Measurements from ENCODE around the gene THY1. TPM values are rescaled to one million over a fixed set of nuclear protein-coding genes. Genes with fewer than 3 reads are reported as not detected.
A peak's percentile ranks its signal among the peaks of the same experiment; 100 is the strongest.

Gene THY1
- total RNA-seq, 2 experiments from 2014 or later: not detected

DNA sequence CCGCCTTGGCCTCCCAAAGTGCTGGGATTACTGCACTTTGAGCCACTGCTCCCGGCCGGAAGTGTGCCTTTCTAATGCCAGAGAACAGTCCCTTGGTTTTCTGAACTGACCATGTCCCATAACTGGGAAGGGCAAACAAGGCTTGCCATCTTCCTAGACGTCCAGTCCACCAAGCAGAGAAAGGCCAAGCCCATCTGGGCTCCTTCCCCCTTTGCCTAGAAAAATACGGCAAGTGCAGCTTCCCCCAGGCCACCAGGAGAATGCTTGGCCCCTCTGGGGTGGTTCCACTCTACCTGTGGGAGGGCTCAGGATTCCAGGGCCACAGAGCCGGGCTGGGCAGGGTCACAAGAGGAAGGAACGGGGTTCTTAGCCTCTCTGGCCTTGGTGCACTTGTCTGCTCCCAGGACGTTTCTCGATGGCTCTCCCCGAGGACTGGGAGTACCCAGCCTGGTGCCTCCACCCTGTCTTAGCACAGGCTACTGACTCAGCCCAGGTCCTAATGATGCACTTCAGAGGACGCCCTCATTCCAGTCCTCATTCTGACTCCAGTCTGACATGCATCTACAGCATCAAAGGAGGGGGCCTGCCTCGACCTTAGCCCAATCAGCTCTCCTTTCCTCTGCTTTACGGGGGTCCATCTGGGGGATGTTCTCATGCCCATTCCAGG lies 42.7 kb downstream of the THY1 start:
- Histone ChIP-seq H2AFZ (ENCODE audit: low read length) (no peak overlapping the region; the same call in 1 of the 2 replicates), H3K79me2 (ENCODE audit: insufficient read depth, low read depth, low read length) (no peaks in the 10 kb centered on the region), H4K20me1 (ENCODE audit: insufficient read depth, low read length) (no peaks in the 10 kb centered on the region), H3K4me3 (ENCODE audit: low read depth, low read length, poor library complexity, severe bottlenecking) (peak overlapping the region; percentile 69), H3K4me1 (ENCODE audit: insufficient read depth, low read length, poor library complexity, severe bottlenecking) (peaks cover 34% of the 10 kb centered on the region), H3K4me2 (ENCODE audit: low read length) (peak overlapping the region; percentile 80), H3K36me3 (ENCODE audit: insufficient read depth, low read length) (no peaks in the 10 kb centered on the region), H3K9me3 (ENCODE audit: low read length) (no peaks in the 10 kb centered on the region), H3K27ac (ENCODE audit: low read depth, low read length, poor library complexity, severe bottlenecking) (no peak overlapping the region), H3K9me2 (ENCODE audit: insufficient read depth, low read length) (no peaks in the 10 kb centered on the region)
- ChIA-PET CTCF (ENCODE audit: unreplicated experiment) (interaction anchor here (1.1 to 1.2 kb wide), 2 partner anchors 42 to 59 kb away, joined by 3 to 4 read pairs; no protein-coding TSS in a partner anchor), POLR2A (interaction anchor here (0.6 to 2.1 kb wide), 5 partner anchors 16 to 716 kb away, joined by 3 to 6 read pairs (median 3); no protein-coding TSS in a partner anchor)
- TF ChIP-seq, protein P1, sequence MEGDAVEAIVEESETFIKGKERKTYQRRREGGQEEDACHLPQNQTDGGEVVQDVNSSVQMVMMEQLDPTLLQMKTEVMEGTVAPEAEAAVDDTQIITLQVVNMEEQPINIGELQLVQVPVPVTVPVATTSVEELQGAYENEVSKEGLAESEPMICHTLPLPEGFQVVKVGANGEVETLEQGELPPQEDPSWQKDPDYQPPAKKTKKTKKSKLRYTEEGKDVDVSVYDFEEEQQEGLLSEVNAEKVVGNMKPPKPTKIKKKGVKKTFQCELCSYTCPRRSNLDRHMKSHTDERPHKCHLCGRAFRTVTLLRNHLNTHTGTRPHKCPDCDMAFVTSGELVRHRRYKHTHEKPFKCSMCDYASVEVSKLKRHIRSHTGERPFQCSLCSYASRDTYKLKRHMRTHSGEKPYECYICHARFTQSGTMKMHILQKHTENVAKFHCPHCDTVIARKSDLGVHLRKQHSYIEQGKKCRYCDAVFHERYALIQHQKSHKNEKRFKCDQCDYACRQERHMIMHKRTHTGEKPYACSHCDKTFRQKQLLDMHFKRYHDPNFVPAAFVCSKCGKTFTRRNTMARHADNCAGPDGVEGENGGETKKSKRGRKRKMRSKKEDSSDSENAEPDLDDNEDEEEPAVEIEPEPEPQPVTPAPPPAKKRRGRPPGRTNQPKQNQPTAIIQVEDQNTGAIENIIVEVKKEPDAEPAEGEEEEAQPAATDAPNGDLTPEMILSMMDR (conservative IDR thresholded peaks at IDR 0.05; ENCODE audit: low read length): no peak
- no peak for TF ChIP-seq EZH2phosphoT487 (IDR thresholded peaks at IDR 0.05; ENCODE audit: borderline replicate concordance, low read depth, low read length)
- intact Hi-C loops (cut with micrococcal nuclease; ENCODE audit: unreplicated experiment): loop anchor here (2.0 kb wide), 1 partner anchor 95 kb away; no protein-coding TSS in a partner anchor
- BruUV-seq (replicated peaks): no TSS peak
- DNase-seq (ENCODE audit: low spot score): no peak

DNA sequence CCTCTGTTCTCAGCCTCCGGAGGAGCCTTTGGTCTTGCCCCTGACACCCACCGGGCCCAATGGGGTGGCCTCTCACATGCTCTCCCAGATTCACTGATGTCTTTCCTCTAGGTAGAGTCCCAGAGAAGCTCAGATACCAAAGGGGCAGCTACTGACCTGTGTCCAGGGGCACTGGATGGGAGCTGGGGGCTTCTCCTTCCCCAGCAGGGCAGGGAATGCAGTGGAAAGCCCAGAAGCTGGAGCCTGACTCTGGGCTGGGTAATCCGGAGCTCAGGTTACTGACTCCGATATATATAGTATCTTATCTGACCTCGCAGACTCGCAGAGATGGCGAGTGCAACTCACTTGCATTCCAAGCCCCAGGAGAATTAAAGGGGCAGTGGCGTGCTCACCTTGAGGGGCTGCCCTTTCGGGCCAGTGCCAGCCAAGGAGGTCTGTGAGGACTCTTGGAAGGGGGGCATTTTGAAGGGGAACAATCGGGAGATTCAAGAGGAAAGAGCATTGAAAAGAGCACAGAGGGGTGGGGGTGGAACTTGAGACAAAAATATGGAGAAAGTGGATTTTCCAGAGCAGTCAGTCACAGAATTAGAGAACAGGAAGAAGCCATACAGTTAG lies 44.0 kb downstream of the THY1 start:
- Histone ChIP-seq H2AFZ (ENCODE audit: low read length) (no peak overlapping the region), H3K36me3 (ENCODE audit: insufficient read depth, low read length) (no peaks in the 10 kb centered on the region), H4K20me1 (ENCODE audit: insufficient read depth, low read length) (no peaks in the 10 kb centered on the region), H3K27ac (ENCODE audit: low read depth, low read length, poor library complexity, severe bottlenecking) (no peak overlapping the region), H3K79me2 (ENCODE audit: insufficient read depth, low read depth, low read length) (no peaks in the 10 kb centered on the region), H3K4me1 (ENCODE audit: insufficient read depth, low read length, poor library complexity, severe bottlenecking) (peaks cover 42% of the 10 kb centered on the region), H3K4me2 (ENCODE audit: low read length) (no peak overlapping the region), H3K9me2 (ENCODE audit: insufficient read depth, low read length) (no peaks in the 10 kb centered on the region), H3K9me3 (ENCODE audit: low read length) (no peaks in the 10 kb centered on the region), H3K4me3 (ENCODE audit: low read depth, low read length, poor library complexity, severe bottlenecking) (no peak overlapping the region)
- no peak for DNase-seq (ENCODE audit: low spot score)
- intact Hi-C loops (cut with micrococcal nuclease; ENCODE audit: unreplicated experiment): no loop called here
- ChIA-PET POLR2A (interaction anchor here (0.6 kb wide), 1 partner anchor 123 kb away, joined by 3 read pairs; no protein-coding TSS in a partner anchor), CTCF (ENCODE audit: unreplicated experiment) (interaction anchor here (1.0 kb wide), 1 partner anchor 57 kb away, joined by 3 read pairs; no protein-coding TSS in a partner anchor)
- TF ChIP-seq, protein P1 (conservative IDR thresholded peaks at IDR 0.05; ENCODE audit: low read length): no peak
- no peak for TF ChIP-seq EZH2phosphoT487 (IDR thresholded peaks at IDR 0.05; ENCODE audit: borderline replicate concordance, low read depth, low read length)
- no TSS peak for BruUV-seq (replicated peaks)

Data from OCI-LY7 (cell line).